Measurements from ENCODE around the gene CDC42BPA. TPM values are rescaled to one million over a fixed set of nuclear protein-coding genes. Genes with fewer than 3 reads are reported as not detected.
A peak's percentile ranks its signal among the peaks of the same experiment; 100 is the strongest.

The CDC42BPA gene
- total and polyA plus RNA-seq, 7 experiments from 2014 or later: 0.05 to 2.0 (median 1.2) TPM; not detected in 1

- DNase-seq: no peak
- H3K36me3 Mint-ChIP-seq: peaks cover 0 to 6% (median 0%) of the 10 kb centered on the region in 5 donors
- no peaks in the 10 kb centered on the region for H3K27me3 ChIP-seq (ENCODE audit: control insufficient read depth in 2 of 2, insufficient read depth in 2 of 2, low read length in 2 of 2)
- CTCF ChIA-PET: no interaction called here
- H3K27me3 Mint-ChIP-seq: peaks cover 14 to 40% (median 26%) of the 10 kb centered on the region in 5 donors
- H3K36me3 ChIP-seq (ENCODE audit: control insufficient read depth in 2 of 3, insufficient read depth in 3 of 3, low read length in 3 of 3): no peaks in the 10 kb centered on the region
- peaks cover 0 to 7% (median 0%) of the 10 kb centered on the region in 11 donors for H3K9me3 Mint-ChIP-seq
- no peak overlapping the region for H3K4me3 Mint-ChIP-seq
- intact Hi-C loops (cut with micrococcal nuclease): no loop called here
- no peak overlapping the region for H3K4me3 ChIP-seq (ENCODE audit: low read length)
- H3K27ac ChIP-seq (ENCODE audit: low read depth, low read length): no peak overlapping the region
- no peaks in the 10 kb centered on the region for H3K9me3 ChIP-seq (ENCODE audit: control insufficient read depth in 2 of 3, low read length in 3 of 3)
- POLR2A ChIA-PET: no interaction called here
- H3K4me1 ChIP-seq (ENCODE audit: control insufficient read depth in 2 of 2, insufficient read depth in 2 of 2, low read length in 2 of 2): peaks cover 0 to 3% of the 10 kb centered on the region in 2 donors
- ATAC-seq: no peak
- H3K4me1 Mint-ChIP-seq: peaks cover 0 to 8% (median 3%) of the 10 kb centered on the region in 7 donors
- no peak overlapping the region for H3K27ac Mint-ChIP-seq
Observed at GRCh38 chr1:227042292-227042691, 276.0 kb downstream of the CDC42BPA start.

GRCh38 chr1:227038401-227038800, 279.9 kb downstream of the CDC42BPA start:
- Histone ChIP-seq H3K4me3 (ENCODE audit: low read length) (no peak overlapping the region), H3K27me3 (ENCODE audit: control insufficient read depth in 2 of 2, insufficient read depth in 2 of 2, low read length in 2 of 2) (no peaks in the 10 kb centered on the region), H3K4me1 (ENCODE audit: control insufficient read depth in 2 of 2, insufficient read depth in 2 of 2, low read length in 2 of 2) (peaks cover 0 to 4% of the 10 kb centered on the region in 2 donors), H3K27ac (ENCODE audit: low read depth, low read length) (no peak overlapping the region), H3K9me3 (ENCODE audit: control insufficient read depth in 2 of 3, low read length in 3 of 3) (no peaks in the 10 kb centered on the region), H3K36me3 (ENCODE audit: control insufficient read depth in 2 of 3, insufficient read depth in 3 of 3, low read length in 3 of 3) (no peaks in the 10 kb centered on the region)
- Mint-ChIP-seq H3K9me3 (peaks cover 0 to 2% (median 0%) of the 10 kb centered on the region in 11 donors), H3K27ac (no peak overlapping the region), H3K27me3 (peaks cover 7 to 18% (median 11%) of the 10 kb centered on the region in 5 donors), H3K4me1 (peaks cover 0 to 13% (median 6%) of the 10 kb centered on the region in 7 donors), H3K36me3 (peaks cover 0 to 6% (median 0%) of the 10 kb centered on the region in 5 donors), H3K4me3 (no peak overlapping the region)
- POLR2A ChIA-PET: no interaction called here
- ATAC-seq (no peak), DNase-seq (no peak)
- intact Hi-C loops (cut with micrococcal nuclease): no loop called here
- CTCF ChIA-PET: no interaction called here

- H3K4me3 ChIP-seq (ENCODE audit: low read length): no peak overlapping the region
- intact Hi-C loops (cut with micrococcal nuclease): no loop called here
- no peak for ATAC-seq
- H3K27me3 ChIP-seq (ENCODE audit: control insufficient read depth in 2 of 2, insufficient read depth in 2 of 2, low read length in 2 of 2): no peaks in the 10 kb centered on the region
- ChIA-PET CTCF (no interaction called here), POLR2A (no interaction called here)
- H3K4me3 Mint-ChIP-seq: no peak overlapping the region
- H3K9me3 Mint-ChIP-seq: peaks cover 0 to 2% (median 0%) of the 10 kb centered on the region in 11 donors
- H3K27ac ChIP-seq (ENCODE audit: low read depth, low read length): no peak overlapping the region
- peaks cover 0 to 4% of the 10 kb centered on the region in 2 donors for H3K4me1 ChIP-seq (ENCODE audit: control insufficient read depth in 2 of 2, insufficient read depth in 2 of 2, low read length in 2 of 2)
- no peaks in the 10 kb centered on the region for H3K36me3 ChIP-seq (ENCODE audit: control insufficient read depth in 2 of 3, insufficient read depth in 3 of 3, low read length in 3 of 3)
- peaks cover 0 to 14% (median 5%) of the 10 kb centered on the region in 5 donors for H3K27me3 Mint-ChIP-seq
- peak overlapping the region in 4 of 9 donors; percentile 1 to 71 (median 4) for H3K27ac Mint-ChIP-seq
- no peaks in the 10 kb centered on the region for H3K9me3 ChIP-seq (ENCODE audit: control insufficient read depth in 2 of 3, low read length in 3 of 3)
- DNase-seq: no peak
- peaks cover 0 to 13% (median 6%) of the 10 kb centered on the region in 7 donors for H3K4me1 Mint-ChIP-seq
- no peaks in the 10 kb centered on the region for H3K36me3 Mint-ChIP-seq
Observed at GRCh38 chr1:227037121-227037520, 281.2 kb downstream of the CDC42BPA start.

- Histone ChIP-seq H3K4me3 (ENCODE audit: low read length) (no peak overlapping the region), H3K36me3 (ENCODE audit: control insufficient read depth in 2 of 3, insufficient read depth in 3 of 3, low read length in 3 of 3) (no peaks in the 10 kb centered on the region), H3K9me3 (ENCODE audit: control insufficient read depth in 2 of 3, low read length in 3 of 3) (no peaks in the 10 kb centered on the region), H3K27me3 (ENCODE audit: control insufficient read depth in 2 of 2, insufficient read depth in 2 of 2, low read length in 2 of 2) (no peaks in the 10 kb centered on the region), H3K4me1 (ENCODE audit: control insufficient read depth in 2 of 2, insufficient read depth in 2 of 2, low read length in 2 of 2) (peaks cover 0 to 4% of the 10 kb centered on the region in 2 donors), H3K27ac (ENCODE audit: low read depth, low read length) (no peak overlapping the region)
- ChIA-PET POLR2A (no interaction called here), CTCF (no interaction called here)
- H3K27me3 Mint-ChIP-seq: peaks cover 0 to 6% (median 0%) of the 10 kb centered on the region in 5 donors
- no peak overlapping the region for H3K27ac Mint-ChIP-seq
- H3K9me3 Mint-ChIP-seq: peaks cover 0 to 2% (median 0%) of the 10 kb centered on the region in 11 donors
- ATAC-seq (no peak), DNase-seq (no peak)
- no peak overlapping the region for H3K4me3 Mint-ChIP-seq
- intact Hi-C loops (cut with micrococcal nuclease): no loop called here
- H3K4me1 Mint-ChIP-seq: peaks cover 0 to 13% (median 6%) of the 10 kb centered on the region in 7 donors
- H3K36me3 Mint-ChIP-seq: no peaks in the 10 kb centered on the region
Observed at GRCh38 chr1:227035316-227035715, 283.0 kb downstream of the CDC42BPA start.

GRCh38 chr1:227033880-227034279, 284.4 kb downstream of the CDC42BPA start:
- H3K27ac Mint-ChIP-seq: no peak overlapping the region
- H3K36me3 ChIP-seq (ENCODE audit: control insufficient read depth in 2 of 3, insufficient read depth in 3 of 3, low read length in 3 of 3): no peaks in the 10 kb centered on the region
- ChIA-PET CTCF (no interaction called here), POLR2A (no interaction called here)
- peaks cover 0 to 3% (median 0%) of the 10 kb centered on the region in 5 donors for H3K27me3 Mint-ChIP-seq
- peaks cover 0 to 13% (median 6%) of the 10 kb centered on the region in 7 donors for H3K4me1 Mint-ChIP-seq
- peaks cover 0 to 2% (median 0%) of the 10 kb centered on the region in 11 donors for H3K9me3 Mint-ChIP-seq
- no peak overlapping the region for H3K27ac ChIP-seq (ENCODE audit: low read depth, low read length)
- H3K4me1 ChIP-seq (ENCODE audit: control insufficient read depth in 2 of 2, insufficient read depth in 2 of 2, low read length in 2 of 2): peaks cover 0 to 4% of the 10 kb centered on the region in 2 donors
- no peak overlapping the region for H3K4me3 Mint-ChIP-seq
- no peak for DNase-seq
- H3K36me3 Mint-ChIP-seq: no peaks in the 10 kb centered on the region
- no peak for ATAC-seq
- no peak overlapping the region for H3K4me3 ChIP-seq (ENCODE audit: low read length)
- no peaks in the 10 kb centered on the region for H3K27me3 ChIP-seq (ENCODE audit: control insufficient read depth in 2 of 2, insufficient read depth in 2 of 2, low read length in 2 of 2)
- H3K9me3 ChIP-seq (ENCODE audit: control insufficient read depth in 2 of 3, low read length in 3 of 3): no peaks in the 10 kb centered on the region
- intact Hi-C loops (cut with micrococcal nuclease): no loop called here

GRCh38 chr1:227032396-227032795, 285.9 kb downstream of the CDC42BPA start:
- H3K36me3 Mint-ChIP-seq: peaks cover 0 to 1% (median under 1%) of the 10 kb centered on the region in 5 donors
- H3K4me1 Mint-ChIP-seq: peaks cover 0 to 5% (median 4%) of the 10 kb centered on the region in 7 donors
- DNase-seq (no peak), ATAC-seq (no peak)
- H3K27me3 Mint-ChIP-seq: peaks cover 0 to 4% (median 0%) of the 10 kb centered on the region in 5 donors
- ChIA-PET CTCF (interaction anchor here (0.8 kb wide), 1 partner anchor 271 kb away, joined by 3 read pairs; no protein-coding TSS in a partner anchor), POLR2A (no interaction called here)
- H3K4me3 ChIP-seq (ENCODE audit: low read length): no peak overlapping the region
- intact Hi-C loops (cut with micrococcal nuclease): no loop called here
- H3K27ac ChIP-seq (ENCODE audit: low read depth, low read length): no peak overlapping the region
- H3K9me3 Mint-ChIP-seq: peaks cover 0 to under 1% (median 0%) of the 10 kb centered on the region in 11 donors
- H3K4me1 ChIP-seq (ENCODE audit: control insufficient read depth in 2 of 2, insufficient read depth in 2 of 2, low read length in 2 of 2): peaks cover 0 to 2% of the 10 kb centered on the region in 2 donors
- H3K9me3 ChIP-seq (ENCODE audit: control insufficient read depth in 2 of 3, low read length in 3 of 3): no peaks in the 10 kb centered on the region
- H3K27me3 ChIP-seq (ENCODE audit: control insufficient read depth in 2 of 2, insufficient read depth in 2 of 2, low read length in 2 of 2): no peaks in the 10 kb centered on the region
- no peak overlapping the region for H3K27ac Mint-ChIP-seq
- no peak overlapping the region for H3K4me3 Mint-ChIP-seq
- no peaks in the 10 kb centered on the region for H3K36me3 ChIP-seq (ENCODE audit: control insufficient read depth in 2 of 3, insufficient read depth in 3 of 3, low read length in 3 of 3)

- Mint-ChIP-seq H3K9me3 (peaks cover 0 to 18% (median 3%) of the 10 kb centered on the region in 11 donors), H3K27ac (no peak overlapping the region), H3K27me3 (peaks cover 0 to 13% (median 4%) of the 10 kb centered on the region in 5 donors), H3K4me3 (no peak overlapping the region), H3K4me1 (no peaks in the 10 kb centered on the region), H3K36me3 (peaks cover 0 to 5% (median 3%) of the 10 kb centered on the region in 5 donors)
- no peak overlapping the region for H3K27ac ChIP-seq (ENCODE audit: low read depth, low read length)
- ChIA-PET POLR2A (no interaction called here), CTCF (no interaction called here)
- H3K27me3 ChIP-seq (ENCODE audit: control insufficient read depth in 2 of 2, insufficient read depth in 2 of 2, low read length in 2 of 2): no peaks in the 10 kb centered on the region
- ATAC-seq (no peak), DNase-seq (no peak)
- H3K36me3 ChIP-seq (ENCODE audit: control insufficient read depth in 2 of 3, insufficient read depth in 3 of 3, low read length in 3 of 3): no peaks in the 10 kb centered on the region
- H3K4me1 ChIP-seq (ENCODE audit: control insufficient read depth in 2 of 2, insufficient read depth in 2 of 2, low read length in 2 of 2): no peaks in the 10 kb centered on the region
- no peak overlapping the region for H3K4me3 ChIP-seq (ENCODE audit: low read length)
- no peaks in the 10 kb centered on the region for H3K9me3 ChIP-seq (ENCODE audit: control insufficient read depth in 2 of 3, low read length in 3 of 3)
- intact Hi-C loops (cut with micrococcal nuclease): no loop called here
Observed at GRCh38 chr1:227016990-227017389, 301.3 kb downstream of the CDC42BPA start.

Data from naive thymus-derived CD4-positive, alpha-beta T cell (primary cell).